IPS-15b (cell line): ENCODE data around the gene ANKRD33B.

Source experiments
- H3K27me3 ChIP-seq: one replicate; pipeline ENCODE4 v1.6.1; 2013; ENCODE audit warnings: low read length; ENCODE audit not compliant: control insufficient read depth, insufficient read depth
- H3K36me3 ChIP-seq: one replicate; pipeline ENCODE4 v1.6.1; 2013; ENCODE audit warnings: low read length; ENCODE audit not compliant: control insufficient read depth, insufficient read depth
- H3K4me1 ChIP-seq: one replicate; pipeline ENCODE4 v1.6.1; 2013; ENCODE audit warnings: mild to moderate bottlenecking, low read length; ENCODE audit not compliant: control insufficient read depth, insufficient read depth
- H3K4me3 ChIP-seq: one replicate; pipeline ENCODE4 v1.5.1; 2013; ENCODE audit warnings: low read depth, low read length
- H3K9ac ChIP-seq: one replicate; pipeline ENCODE4 v1.6.1; 2013; ENCODE audit warnings: low read depth, mild to moderate bottlenecking, low read length
- H3K9me3 ChIP-seq: one replicate; pipeline ENCODE4 v1.6.1; 2013; ENCODE audit warnings: mild to moderate bottlenecking, low read length; ENCODE audit not compliant: control insufficient read depth, insufficient read depth

ANKRD33B gene

DNA sequence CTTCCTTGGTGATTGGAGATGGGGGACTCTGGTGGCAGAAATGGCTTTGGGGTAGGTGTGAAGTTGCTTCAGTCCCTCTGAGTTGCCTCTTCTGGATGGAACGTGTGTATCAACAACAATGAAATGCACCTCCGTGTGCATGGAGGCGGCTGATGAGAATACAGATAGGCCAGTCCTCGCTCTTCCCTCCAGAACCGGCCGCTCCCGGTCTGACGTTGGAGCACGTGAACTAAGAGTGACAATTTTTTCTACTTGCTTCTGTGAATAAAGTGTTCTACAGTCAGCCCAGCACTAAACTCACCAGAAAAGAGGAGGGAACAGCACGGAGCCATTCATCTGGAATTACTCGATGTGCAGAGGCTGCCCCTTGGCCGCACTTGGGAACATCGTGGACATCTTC lies 90.7 kb downstream of the ANKRD33B start:
- no peak overlapping the region for H3K9ac ChIP-seq
- peaks cover 9% of the 10 kb centered on the region for H3K36me3 ChIP-seq
- H3K27me3 ChIP-seq = no peaks in the 10 kb centered on the region
- H3K9me3 ChIP-seq = no peaks in the 10 kb centered on the region
- no peaks in the 10 kb centered on the region for H3K4me1 ChIP-seq
- H3K4me3 ChIP-seq = no peak overlapping the region

DNA sequence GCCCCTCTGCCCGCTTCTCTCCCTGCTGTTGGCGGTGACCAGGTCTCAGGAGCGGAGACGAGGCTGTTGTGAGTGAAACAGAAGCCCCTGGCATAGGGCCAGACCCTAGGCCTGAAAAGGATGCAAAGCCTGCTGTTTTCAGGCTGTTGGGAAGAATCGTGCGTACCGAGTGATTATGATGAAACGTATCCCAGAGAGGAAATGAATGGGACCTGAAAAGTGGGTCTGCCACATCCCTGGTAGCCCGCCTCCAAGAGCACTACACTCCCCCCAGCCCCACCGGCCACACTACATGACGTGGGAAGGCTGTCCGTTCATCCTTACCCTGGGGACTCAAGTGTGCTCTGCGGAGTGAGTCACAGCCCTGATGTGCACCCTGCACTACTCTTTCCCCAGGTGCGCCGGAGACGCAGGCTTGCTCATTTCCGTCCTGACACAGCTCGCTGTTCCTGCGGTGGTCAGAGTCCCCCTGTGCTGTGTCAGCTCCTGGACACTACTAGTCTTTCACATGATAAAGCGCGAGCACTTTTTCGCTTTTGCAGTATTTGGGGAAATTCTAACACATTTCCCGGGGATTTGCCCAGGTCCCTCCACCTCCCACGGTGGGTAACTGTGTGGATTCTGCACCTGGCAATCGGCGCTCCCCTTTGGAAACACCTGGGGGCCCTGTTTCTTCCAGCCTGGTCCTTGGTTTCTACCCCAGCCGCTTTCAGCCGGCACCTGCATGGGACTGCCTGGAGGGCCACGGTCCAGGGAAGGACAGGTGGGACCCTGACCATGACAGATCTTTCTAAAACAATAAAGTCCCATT lies 91.5 kb downstream of the ANKRD33B start:
- H3K36me3 ChIP-seq = peaks cover 9% of the 10 kb centered on the region
- H3K9ac ChIP-seq = no peak overlapping the region
- no peak overlapping the region for H3K4me3 ChIP-seq
- H3K4me1 ChIP-seq = no peaks in the 10 kb centered on the region
- H3K27me3 ChIP-seq = no peaks in the 10 kb centered on the region
- H3K9me3 ChIP-seq = no peaks in the 10 kb centered on the region

DNA sequence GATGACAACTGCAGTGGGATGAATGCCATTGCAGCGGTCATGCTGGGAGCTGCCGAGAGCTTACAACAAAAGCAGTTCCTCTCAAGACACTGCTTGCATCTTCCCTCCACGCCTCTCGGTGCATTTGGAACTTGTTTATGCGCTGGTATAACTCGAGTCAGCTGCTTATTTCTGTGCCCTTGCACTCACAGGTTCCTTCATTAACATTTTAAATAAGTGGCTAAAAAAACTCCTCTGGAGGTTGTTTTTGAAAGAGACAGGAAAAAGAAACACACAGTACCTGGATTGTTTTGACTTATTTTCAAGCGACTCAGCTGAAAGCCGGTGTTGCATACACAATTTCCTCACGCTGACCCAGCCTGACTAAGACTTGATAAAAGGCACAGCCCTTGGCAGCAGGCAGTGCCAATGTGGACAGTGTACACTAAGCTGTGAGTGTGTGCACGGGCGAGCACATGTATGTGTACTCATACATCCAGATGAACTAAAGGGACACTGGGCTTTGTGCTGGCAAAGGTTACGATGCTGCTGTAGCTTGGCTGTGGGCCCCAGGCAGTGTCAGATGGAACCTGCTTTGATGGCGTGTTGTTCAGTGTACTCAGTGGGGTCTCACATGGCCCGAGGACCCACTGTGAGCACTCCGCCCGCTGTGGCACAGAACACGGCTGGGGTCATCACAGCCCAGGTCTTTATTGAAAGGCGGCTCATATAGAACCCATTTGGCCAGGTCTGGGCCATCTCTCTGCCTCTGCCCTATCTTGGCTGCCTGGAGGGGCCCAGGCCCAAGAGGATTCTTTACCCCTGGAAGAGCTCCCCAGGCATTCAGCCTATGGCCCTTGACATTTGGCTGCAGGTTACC lies 92.3 kb downstream of the ANKRD33B start:
- H3K4me3 ChIP-seq = no peak overlapping the region
- no peaks in the 10 kb centered on the region for H3K27me3 ChIP-seq
- H3K9me3 ChIP-seq = no peaks in the 10 kb centered on the region
- H3K9ac ChIP-seq = no peak overlapping the region
- H3K36me3 ChIP-seq = peaks cover 9% of the 10 kb centered on the region
- H3K4me1 ChIP-seq = no peaks in the 10 kb centered on the region

DNA sequence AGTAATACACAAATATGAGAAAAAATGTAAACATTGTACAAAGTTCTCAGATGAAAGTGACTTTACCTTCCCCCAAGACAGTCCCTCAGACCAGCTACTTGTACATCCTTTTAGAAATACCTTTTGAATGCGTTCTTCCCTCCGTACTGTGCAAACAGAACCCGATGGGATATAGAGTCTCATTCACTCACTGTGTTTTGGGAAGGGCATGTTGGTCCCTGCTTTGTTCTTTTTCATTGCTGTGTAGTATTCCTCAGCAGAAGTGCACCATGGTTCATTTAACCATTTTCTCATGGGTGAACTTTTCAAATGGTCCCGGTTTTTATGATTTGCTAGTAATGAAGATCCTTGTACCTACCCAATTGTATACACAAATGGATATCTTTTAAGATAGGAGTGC lies 94.4 kb downstream of the ANKRD33B start:
- Histone ChIP-seq H3K4me1 (no peaks in the 10 kb centered on the region), H3K27me3 (no peaks in the 10 kb centered on the region), H3K4me3 (no peak overlapping the region), H3K9ac (no peak overlapping the region), H3K36me3 (peaks cover under 1% of the 10 kb centered on the region), H3K9me3 (no peaks in the 10 kb centered on the region)

DNA sequence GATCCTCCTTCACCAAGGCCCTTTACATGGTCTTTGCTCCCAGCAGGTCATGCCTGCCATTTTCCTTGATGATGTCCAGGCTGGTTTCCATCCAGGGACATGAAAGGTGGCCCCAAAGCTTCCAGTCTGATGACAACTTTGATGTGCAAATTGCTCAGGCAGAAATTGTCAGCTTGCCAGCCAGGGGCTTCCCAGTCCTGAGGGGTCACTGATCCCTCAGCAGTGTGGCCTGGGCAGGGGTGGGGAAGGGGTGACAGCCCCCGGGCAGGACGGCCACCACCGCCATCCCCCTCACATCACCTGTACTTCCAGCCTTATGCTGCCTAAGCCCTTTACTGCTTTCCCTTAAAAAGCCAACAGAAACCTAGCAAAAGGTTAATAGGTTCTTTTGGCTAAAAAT lies 96.3 kb downstream of the ANKRD33B start:
- no peaks in the 10 kb centered on the region for H3K27me3 ChIP-seq
- H3K9ac ChIP-seq = no peak overlapping the region
- H3K4me1 ChIP-seq = no peaks in the 10 kb centered on the region
- H3K4me3 ChIP-seq = no peak overlapping the region
- H3K9me3 ChIP-seq = no peaks in the 10 kb centered on the region
- H3K36me3 ChIP-seq = no peaks in the 10 kb centered on the region

DNA sequence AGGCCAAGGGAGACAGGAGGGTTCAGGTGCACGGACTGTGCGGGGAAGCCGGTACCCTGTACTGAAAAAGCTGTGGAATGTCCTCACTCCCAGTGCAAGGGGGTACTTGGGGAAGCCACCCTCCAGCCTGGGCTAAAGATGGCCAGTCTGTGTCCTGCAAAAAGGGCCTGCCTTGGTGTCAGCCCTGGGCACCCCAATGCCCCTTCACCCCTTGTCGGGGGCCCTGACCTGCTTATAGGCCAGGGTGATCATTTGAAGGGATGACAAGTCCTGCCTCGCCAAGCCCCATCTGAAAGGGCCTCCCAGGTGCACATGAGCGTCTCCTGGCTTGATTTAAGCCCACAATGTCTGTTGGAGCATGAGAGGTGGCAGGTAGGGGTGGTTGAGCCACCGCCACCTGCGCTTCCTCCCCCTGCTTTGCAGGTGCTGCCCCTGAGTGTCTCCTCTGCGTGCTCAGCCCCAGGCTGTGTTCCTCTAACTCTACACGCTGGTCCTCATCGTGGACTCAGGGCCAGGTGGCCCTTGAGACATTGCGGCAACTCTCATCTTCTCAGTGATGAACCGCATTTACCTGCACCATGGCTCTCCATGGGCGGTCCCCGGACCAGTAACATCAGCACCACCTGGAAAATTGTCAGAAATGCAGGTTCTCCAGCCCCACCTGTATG lies 97.0 kb downstream of the ANKRD33B start:
- no peak overlapping the region for H3K4me3 ChIP-seq
- no peaks in the 10 kb centered on the region for H3K27me3 ChIP-seq
- H3K9ac ChIP-seq = no peak overlapping the region
- no peaks in the 10 kb centered on the region for H3K4me1 ChIP-seq
- no peaks in the 10 kb centered on the region for H3K9me3 ChIP-seq
- H3K36me3 ChIP-seq = no peaks in the 10 kb centered on the region

DNA sequence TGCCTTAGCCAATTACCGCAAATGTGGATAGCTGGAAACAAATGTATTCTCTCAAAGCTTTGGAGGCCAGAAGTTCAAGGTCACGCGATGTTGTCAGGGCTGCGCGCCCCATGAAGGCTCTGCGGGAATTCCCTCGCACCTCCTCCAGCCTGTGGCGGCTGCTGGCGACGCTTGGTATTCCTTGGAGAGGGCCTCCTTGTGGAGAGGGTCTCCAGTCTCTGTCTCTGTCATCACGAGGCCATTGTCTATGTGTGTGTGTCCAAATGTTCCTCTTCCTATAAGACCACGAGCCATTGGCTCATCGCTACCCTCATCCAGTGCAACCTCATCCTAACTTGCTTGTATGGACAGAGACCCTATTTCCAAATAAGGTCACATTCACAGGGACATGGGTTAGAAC lies 97.5 kb downstream of the ANKRD33B start:
- H3K27me3 ChIP-seq = no peaks in the 10 kb centered on the region
- no peaks in the 10 kb centered on the region for H3K9me3 ChIP-seq
- no peak overlapping the region for H3K4me3 ChIP-seq
- no peaks in the 10 kb centered on the region for H3K4me1 ChIP-seq
- H3K36me3 ChIP-seq = no peaks in the 10 kb centered on the region
- H3K9ac ChIP-seq = no peak overlapping the region

DNA sequence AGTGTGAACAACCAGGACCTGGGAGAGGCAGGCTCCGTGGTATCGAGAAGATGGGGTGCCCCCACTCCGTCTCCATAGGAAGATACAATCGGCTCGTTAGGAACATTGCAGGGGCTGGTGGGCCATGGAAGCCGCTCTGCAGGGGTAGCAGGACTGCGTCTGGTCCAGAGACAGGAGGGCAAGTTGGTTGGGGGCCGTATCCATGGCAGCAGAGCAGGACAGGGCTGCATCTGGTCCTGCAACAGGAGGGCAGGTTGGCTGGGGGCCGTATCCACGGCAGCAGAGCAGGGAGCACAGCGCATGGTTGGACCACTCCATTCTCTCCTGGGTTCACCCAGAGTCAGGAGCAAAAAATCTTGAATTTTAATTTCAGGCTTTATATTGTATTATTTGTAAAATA lies 98.2 kb downstream of the ANKRD33B start:
- Histone ChIP-seq H3K9ac (no peak overlapping the region), H3K4me1 (no peaks in the 10 kb centered on the region), H3K36me3 (no peaks in the 10 kb centered on the region), H3K9me3 (no peaks in the 10 kb centered on the region), H3K4me3 (no peak overlapping the region), H3K27me3 (no peaks in the 10 kb centered on the region)

DNA sequence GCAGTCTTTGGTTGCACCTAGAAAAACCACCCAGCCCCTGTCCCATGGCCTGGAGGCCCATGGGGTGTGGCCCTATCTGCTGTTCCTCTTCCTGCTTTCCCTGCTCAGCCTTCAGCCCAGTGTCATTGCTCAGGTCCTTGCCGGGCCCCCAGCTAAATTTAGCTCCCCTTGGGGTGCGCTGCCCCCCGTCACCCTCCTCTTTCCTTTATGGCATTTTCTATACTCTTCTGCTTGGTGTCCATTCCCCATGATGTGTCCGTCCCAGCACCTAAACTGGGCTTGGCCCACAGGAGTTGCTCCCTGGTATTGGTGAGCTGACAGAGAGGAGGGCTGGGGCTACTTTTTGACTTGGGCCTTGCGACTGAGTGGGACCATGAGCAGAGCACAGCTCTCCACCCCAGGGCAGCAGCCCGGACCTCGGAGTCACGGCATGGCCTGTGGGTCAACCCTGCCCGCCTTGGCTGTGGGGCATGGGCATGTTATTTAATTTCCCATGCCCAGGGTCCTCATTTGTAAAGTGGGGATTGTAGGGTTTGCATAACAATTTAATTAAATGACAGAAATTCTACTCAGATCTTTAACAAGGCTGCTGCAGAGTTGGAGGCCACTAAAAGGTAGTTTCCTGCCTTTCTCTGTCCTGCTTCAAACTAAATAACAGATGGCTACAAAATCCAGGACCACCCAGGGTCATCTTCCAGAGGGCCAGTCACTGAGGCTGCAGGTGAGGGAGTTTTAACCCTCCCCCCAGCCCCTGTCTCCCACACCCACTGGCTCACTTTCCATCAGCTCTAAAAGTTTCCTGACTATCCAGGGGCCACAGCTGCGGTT lies 99.0 kb downstream of the ANKRD33B start:
- no peak overlapping the region for H3K4me3 ChIP-seq

DNA sequence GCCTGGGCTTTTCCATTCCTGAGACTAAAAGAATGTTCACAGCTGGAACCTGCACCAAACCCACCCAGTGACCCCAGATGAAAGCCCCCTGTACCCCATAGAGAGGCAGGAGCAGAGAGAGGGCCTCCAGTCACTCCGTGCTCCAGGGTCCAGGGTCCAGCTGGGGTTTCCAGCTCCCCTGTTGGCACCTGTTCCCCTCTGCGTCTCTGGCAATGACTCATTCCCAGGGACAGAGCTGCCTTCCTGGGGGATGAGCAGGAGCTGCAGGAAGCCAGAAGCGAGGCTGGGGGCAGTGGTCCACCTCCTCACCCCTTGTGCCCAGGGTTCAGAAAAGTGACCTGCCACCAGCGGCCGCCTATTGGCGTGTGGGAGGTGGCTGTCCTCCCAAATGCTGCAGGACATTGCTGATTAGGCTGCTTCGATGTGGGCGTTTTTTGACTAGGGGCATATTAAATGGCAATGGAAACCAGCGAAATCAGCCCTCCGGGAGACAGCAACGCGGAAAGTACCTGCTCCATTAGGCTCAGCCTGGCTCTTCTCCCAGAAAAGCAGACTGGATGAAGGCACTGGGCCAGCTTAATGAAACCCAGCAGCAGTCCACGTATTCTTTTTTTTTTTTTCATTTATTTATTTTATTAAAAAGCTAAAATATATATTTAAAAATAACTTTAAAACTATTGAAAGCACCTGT lies 99.8 kb downstream of the ANKRD33B start:
- Histone ChIP-seq H3K27me3 (no peaks in the 10 kb centered on the region), H3K36me3 (no peaks in the 10 kb centered on the region), H3K4me3 (no peak overlapping the region), H3K4me1 (no peaks in the 10 kb centered on the region), H3K9ac (no peak overlapping the region), H3K9me3 (no peaks in the 10 kb centered on the region)

More for the DNA sequence above, 99.0 kb downstream of the ANKRD33B start:
- Histone ChIP-seq H3K9me3 (no peaks in the 10 kb centered on the region), H3K4me1 (no peaks in the 10 kb centered on the region), H3K36me3 (no peaks in the 10 kb centered on the region), H3K27me3 (no peaks in the 10 kb centered on the region), H3K9ac (no peak overlapping the region)
